ENCODE measurements around the gene PTPRG.

Gene PTPRG

DNA sequence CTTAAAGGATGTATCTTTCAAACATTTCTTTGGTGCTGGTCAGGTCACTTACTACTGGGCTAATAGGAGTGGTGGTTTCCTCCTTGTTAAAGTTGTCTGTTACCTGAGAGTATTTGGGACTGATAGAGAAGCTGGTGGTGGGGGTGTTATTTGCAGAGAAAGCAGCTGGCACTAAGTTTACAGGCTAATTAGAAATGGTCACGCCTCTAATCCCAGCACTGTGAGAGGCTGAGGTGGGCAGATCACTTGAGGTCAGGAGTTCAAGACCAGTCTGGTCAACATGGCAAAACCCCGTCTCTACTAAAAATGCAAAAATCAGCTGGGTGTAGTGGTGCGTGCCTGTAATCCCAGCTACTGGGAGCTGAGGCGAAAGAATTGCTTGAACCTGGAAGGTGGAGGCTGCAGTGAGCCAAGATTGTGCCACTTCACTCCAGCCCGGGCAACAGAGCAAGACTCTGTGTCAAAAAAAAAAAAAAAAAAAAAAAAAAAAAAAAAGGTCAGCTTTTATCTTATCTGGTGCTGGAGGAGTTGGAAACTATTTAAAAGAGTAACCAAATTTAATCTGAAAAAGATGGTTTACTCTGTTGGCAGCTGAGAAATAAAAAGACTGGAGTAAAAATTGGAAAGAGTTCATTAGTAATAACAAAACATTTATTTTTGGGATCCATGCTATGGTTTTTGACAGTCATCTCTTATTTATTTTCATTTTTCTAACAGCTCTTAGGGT lies 332.6 kb downstream of the PTPRG start:
- H3K4me3 ChIP-seq = no peak overlapping the region
- no peak overlapping the region for H3K27ac ChIP-seq

DNA sequence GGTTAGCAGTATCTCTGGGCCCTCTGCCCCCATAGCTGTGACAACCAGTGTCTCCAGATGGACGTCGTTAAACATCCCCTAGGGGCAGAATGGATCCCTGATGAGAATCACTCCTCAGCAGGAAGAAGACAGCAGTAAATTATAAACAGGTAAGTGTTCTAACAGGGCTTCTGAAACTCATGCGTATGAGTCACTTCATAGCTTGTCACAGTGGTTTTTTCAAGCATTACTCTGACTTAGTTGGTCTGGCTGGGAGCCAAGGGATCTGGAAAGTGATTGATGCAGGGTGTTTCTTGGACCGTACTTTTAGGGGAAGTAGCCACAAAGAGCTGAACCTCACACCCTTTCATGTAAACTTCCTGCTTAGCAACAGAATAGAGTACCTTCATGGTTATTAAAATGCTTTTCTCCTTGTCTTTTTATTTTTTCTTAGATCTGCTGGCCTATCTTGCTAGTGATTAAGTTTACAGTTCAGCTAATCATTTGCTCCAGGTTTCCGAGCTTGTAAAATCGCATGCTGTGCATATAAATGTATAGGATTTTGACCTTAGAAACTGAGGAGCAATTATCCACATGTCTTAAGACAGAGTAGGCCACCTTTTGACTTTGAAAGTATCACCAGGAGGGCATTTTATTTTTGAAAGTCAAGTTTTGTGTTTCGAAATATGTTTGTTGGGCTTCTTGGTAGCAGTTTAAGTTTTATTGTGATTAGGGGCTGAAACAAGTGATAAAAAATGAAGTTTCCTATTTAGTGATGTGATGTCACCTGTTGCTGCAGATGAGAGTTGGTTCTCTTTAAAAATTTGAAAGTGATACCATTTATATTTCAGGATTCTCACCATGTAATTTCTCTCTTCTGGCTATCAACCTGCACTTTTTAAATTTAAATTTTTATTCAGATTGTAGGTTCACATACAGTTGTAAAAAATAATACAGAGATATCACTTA lies 333.9 kb downstream of the PTPRG start:
- Histone ChIP-seq H3K27ac (peak overlapping the region in 3 of 21 experiments; percentile 14 to 23 (median 16)), H3K4me3 (no peak overlapping the region)

DNA sequence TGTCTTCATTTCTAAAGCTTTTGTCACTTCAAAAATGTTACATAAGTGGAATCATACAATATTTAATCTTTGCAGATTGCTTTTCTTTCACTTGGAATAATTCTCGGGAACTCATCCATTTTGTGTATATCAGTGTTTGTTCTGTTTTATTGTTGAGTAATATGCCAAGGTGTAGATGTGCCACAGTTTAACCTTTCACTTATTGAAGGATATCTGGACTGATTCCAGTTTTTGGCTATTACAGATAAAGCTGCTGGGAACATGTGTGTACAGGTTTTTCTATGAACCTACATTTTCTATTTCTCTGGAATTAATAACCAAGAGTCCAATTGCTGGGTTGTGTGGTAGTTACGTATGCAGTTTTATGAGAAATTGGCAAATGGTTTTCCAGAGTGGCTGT lies 334.9 kb downstream of the PTPRG start:
- Histone ChIP-seq H3K4me3 (no peak overlapping the region), H3K27ac (no peak overlapping the region)

DNA sequence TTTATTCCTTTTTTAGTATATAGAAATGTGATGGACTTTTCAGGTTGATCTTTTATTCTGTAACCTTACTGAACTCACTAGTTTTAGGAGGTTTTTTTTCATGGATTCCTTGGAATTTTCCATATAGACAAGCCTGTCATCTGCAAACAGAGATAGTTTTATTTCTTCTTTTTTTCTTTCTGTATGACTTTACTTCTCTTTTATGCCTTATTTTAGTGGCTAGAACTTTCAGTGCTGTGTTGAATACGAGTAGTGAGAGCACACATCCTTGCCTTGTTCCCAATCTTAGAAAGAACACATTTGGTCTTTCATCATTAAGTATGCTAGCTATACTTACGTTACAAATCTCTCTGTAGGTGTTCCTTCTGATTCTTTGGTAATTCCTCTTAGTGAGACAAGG lies 336.5 kb downstream of the PTPRG start:
- H3K27ac ChIP-seq = no peak overlapping the region
- H3K4me3 ChIP-seq = no peak overlapping the region

DNA sequence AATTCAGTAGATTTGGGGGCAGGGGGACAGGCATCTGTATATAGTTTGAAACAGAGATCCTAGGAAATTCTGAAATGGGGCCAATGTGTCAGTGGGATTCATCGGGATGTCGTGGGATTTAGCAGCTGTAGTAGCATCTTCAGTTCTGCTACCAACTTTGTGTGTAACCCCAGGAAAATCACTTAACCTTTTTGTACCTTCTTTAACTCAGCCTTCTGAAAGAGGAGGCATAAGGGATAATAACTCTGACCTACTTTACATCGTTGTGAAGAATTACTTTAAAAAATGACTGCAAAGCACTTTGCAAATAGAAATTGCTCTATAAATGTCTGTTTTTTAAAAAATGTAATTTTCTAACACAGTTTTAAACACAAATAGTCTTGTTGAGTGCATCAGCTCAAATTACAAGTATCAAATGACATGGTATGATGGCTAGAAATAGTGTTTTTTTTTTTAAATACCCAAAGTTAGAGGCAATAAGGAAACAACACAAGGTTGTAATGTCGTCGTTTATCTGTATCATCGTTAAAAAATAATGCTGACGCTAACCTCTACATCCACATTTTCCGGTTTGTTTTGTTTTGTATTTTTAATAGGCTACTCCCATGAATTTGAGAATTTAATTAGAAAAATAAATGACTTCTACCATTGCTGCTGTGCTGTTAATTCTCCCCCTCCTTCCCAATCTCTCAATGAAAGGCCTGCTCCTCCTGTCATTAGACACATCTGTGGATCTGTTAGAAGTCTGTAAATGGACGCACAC lies 338.5 kb downstream of the PTPRG start:
- Histone ChIP-seq H3K27ac (no peak overlapping the region), H3K4me3 (no peak overlapping the region)

DNA sequence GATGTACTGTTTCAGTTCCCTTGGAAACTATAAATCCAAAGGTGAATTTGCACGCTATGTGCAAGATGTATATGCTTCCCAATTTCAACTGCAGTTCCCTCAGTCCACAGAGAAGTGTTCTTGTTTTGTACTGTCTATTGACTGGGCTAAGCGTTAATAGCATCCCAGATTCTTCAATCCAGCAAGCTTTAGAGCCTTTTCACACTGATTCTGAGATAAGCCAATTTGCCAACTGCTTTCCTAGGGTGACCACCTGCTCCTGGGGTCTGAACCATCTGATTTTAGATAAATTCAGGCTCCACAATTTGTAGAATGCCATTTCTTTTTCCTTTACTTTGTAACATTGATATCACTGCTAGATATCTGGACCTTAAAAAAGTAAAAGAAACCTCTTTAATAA lies 340.1 kb downstream of the PTPRG start:
- H3K4me3 ChIP-seq = no peak overlapping the region
- no peak overlapping the region for H3K27ac ChIP-seq

DNA sequence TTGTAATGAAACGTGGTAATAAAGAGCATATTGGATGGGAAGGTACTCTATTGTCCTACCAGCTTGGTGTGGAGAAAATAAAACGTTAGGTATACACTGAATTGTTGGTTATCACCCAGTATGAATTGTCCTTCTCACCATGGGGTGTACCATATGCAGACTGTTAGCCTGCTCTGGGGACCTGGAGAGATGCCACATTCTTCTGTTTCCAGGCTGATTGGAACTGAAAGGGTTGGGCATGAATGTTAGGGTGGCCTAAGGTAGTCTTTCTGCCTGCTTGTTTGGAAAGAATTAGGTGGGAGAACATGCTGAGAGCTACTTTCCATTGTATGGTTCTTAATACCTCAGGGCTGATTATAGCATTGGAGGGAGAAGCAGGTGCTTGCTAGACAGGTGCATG lies 340.6 kb downstream of the PTPRG start:
- Histone ChIP-seq H3K27ac (no peak overlapping the region), H3K4me3 (no peak overlapping the region)

DNA sequence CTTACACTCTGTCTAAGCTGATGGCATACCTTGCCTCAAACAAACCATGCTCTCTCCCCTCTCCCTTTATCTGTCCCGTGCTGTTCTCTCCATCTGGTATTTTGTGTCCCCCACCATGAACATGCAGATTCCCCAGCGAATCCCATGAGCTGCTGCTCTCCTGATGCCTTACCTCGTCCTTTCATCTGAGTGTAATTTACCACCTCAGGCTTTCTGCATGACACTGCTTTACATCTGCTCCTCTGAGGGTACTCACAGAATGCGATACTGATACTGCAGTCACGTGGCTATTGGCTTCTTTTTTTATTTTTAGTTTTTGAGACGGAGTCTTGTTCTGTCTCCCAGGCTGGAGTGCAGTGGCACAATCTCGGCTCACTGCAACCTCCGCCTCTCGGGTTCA lies 341.7 kb downstream of the PTPRG start:
- no peak overlapping the region for H3K4me3 ChIP-seq
- peak overlapping the region in 3 of 21 experiments; percentile 40 to 70 (median 54) for H3K27ac ChIP-seq

DNA sequence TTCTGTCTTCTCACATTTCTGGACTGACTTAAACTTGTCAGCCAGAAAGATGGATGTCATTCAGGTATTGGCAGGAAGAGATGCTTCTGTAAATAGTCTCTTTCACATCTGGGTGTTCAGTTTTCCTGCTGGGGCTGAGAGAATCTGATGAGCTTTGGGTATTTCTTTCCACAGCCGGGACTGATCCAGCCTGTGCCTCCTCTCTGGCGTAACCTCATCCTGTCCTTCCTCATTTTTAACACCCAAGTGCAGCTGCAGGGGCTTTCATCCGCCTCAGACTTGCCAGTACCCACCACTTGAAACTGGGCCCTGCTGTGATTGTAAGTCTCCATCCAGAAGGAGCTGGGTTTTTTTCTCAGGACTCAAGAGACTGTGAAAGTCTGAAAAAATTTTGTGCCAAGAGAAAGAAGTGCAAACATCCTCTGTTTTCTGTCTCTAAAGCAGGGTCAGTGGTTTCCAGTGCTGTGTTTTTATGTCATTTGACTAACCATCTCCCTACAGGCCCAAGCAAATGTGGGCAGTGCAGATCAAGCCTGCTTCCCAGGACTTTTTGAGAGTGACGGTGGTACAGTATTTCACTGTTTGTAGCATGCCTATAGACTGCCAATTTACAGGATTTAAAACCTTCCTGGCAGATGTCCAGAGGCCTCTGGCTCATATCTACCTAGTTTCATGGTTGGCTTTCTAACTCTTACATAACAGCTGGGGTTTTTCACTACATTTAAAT lies 342.7 kb downstream of the PTPRG start:
- Histone ChIP-seq H3K27ac (peak overlapping the region in 15 of 21 experiments; percentile 1 to 73 (median 40)), H3K4me3 (no peak overlapping the region)

DNA sequence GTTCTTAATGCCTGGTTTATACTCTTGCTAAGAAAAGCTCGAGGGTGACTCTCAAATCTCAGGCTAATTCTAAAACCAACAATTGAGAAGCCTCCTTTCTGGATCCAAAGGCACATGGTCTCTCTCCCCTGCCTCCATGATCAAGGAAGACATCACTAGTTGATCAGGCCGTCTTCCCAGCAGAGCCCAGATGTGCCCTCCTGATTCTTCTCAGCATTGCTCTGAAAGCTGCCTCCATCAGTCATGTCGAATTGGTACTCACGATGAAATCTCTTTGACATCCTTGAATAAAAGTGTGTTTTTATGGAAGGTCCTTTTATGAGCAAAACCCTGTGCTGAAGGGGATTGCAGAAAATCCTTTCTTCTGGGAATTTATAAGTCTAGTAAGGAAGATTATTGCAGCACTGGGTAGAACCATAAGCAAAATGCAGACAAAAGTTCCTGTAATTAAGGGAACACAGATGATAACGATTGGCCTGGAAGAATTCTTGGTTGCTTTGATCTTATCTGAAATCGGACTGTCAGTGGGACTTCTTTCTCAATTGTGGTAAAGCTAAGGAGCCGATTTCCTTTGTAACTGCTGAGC lies 345.9 kb downstream of the PTPRG start:
- Histone ChIP-seq H3K27ac (no peak overlapping the region), H3K4me3 (no peak overlapping the region)

DNA sequence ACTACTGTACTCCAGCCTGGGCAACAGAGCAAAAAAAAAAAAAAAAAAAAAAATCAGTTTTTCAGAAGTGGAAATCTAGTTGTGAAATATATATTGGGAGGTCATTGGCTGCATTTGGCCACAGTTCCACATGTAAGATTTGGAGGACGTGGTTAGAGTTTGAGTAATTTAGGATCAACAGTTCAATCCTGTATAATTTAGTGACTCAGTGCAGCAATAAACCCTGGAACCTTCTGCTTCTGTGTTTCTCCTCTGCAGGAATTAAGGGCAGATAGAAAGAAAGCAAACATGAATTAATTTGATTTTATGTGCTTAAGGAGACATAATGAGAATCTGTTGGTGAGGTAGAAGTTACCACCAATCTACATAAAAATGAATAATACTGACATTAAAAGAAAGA lies 347.0 kb downstream of the PTPRG start:
- Histone ChIP-seq H3K4me3 (no peak overlapping the region), H3K27ac (no peak overlapping the region)

DNA sequence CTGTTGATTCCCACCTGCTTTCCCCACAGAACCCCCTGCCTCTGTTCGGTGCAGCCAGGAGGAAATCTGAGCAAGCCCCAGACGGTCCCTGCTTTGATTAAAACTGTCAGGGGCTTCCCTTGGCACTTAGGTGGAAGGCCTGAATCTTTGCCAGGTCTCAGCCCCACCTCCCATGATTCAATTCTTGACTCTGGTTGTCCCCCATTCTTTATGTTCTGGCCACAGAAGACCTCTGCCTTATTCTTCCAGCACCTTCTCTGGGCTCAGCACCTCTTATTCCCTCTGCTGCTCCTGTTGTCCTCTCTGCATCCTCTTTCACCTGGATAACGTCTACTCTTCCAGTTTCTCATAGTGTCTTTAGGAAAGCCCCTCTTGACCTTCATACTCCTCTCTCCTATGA lies 349.4 kb downstream of the PTPRG start:
- no peak overlapping the region for H3K4me3 ChIP-seq
- no peak overlapping the region for H3K27ac ChIP-seq

DNA sequence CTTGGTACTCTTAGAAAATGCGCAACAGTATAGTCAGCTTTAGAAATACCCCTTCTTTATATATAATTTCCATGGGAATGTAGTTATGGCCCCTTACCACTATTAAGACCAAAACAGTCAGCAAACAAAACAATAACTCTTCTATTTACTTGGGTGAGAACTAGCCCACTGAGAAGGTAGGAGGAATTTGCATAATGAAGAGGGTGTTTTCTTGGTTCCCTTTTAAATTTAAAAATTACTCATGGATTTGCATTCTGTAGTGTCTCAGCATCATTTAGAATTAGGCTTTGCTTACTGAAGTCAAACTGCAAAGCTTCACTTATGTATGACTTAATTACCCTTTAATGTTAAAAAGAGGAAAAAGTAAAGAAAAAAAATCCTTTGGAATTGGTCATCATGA lies 350.8 kb downstream of the PTPRG start:
- H3K4me3 ChIP-seq = no peak overlapping the region
- no peak overlapping the region for H3K27ac ChIP-seq

DNA sequence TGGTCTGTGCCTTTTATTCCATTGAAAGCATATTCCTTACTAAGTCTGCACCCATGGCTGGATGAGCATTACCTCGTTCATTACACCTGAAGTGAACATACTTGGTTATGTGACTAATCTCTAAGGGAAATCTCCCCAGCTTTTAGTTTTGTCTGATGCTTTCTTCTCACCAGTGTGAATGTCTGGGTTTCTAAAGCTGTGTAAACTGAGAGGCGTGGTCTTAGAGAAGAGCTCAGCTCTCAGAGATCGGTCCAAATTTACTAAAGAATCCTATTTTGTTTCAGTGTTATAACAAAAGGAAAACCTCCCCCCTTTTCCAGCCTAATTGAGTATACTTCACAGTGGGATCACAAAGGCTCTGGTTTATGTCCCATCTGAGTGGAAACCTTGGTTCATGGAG lies 352.3 kb downstream of the PTPRG start:
- Histone ChIP-seq H3K4me3 (no peak overlapping the region), H3K27ac (peak overlapping the region in 1 of 21 experiments; percentile 11)

DNA sequence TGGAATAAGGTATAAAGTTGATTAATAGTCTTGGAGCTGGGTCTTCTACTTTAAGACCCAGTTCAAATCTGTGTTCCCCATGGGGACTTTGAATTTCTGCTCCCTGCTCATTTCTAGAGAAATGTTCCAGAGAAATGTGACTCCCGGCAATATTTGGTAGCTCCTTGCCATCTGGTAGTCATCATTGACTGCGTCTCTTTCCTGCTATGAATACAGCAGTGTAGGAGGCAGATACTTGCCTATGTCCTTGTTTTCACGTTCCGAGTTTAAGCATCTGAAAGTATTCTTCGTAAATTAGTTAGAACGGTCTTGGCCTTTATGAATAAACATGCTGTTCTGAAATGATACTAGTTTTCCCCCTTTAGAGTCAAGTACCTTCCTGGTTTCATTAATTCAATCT lies 352.9 kb downstream of the PTPRG start:
- H3K27ac ChIP-seq = peak overlapping the region in 1 of 21 experiments; percentile 11

DNA sequence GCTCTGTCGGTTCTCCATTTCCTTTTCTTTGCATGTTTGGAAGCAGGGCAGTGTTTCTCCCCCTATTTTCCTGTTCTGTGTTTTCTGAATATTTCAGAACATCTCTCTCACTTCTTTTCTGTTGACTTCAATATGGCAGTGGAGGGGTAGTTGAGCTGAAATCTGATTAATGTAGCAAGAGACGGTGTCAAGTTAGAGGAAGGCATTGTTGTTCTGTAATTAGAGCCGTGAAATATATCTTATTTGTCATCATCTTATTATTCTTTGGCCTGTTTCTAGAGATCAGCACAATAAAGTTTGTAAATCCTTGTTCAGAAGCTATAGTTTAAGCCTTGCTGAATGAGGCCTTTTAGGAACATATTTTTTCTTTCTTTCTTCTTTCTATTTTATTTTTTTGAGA lies 353.9 kb downstream of the PTPRG start:
- Histone ChIP-seq H3K4me3 (no peak overlapping the region), H3K27ac (peak overlapping the region in 1 of 21 experiments; percentile 16)

More for the DNA sequence above, 352.9 kb downstream of the PTPRG start:
- H3K4me3 ChIP-seq = no peak overlapping the region

DNA sequence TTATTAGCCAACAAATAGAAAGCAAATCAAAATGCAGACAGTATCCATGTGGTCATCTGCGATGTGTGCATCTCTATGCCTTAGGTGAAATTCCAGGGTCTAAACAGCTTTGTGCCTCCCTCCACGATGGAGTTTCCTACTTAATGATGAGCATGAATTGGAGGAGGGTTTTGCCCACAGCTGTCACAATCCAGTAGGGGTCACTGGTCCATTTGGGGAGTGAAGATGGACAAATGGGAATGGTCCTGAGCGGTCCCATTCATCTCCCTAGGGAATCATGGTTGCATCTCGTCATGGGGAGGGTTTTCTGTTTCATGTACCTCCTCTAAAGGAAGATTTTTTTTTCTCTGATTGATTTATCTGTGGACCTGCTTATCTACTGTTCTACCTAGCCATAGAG lies 358.0 kb downstream of the PTPRG start:
- Histone ChIP-seq H3K27ac (no peak overlapping the region), H3K4me3 (no peak overlapping the region)

DNA sequence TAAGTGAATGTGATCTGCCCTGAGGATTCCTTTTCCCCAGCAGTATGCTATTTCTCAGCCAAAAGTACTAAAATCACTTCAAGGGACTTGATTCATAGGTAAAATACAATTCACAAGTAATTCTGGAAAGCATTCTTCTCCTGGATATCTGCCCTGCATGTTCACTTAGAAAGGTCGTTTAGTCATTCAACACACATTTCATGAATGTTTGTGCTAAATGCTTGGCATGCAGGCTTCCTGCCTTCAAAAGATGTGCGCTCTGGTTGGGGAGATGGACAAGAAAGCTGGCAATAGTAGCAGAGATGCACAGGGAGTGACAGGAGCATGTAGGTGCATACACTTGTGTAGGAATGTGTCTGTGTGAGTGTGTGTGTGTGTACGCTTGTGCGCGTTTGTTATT lies 360.7 kb downstream of the PTPRG start:
- Histone ChIP-seq H3K27ac (no peak overlapping the region), H3K4me3 (no peak overlapping the region)

DNA sequence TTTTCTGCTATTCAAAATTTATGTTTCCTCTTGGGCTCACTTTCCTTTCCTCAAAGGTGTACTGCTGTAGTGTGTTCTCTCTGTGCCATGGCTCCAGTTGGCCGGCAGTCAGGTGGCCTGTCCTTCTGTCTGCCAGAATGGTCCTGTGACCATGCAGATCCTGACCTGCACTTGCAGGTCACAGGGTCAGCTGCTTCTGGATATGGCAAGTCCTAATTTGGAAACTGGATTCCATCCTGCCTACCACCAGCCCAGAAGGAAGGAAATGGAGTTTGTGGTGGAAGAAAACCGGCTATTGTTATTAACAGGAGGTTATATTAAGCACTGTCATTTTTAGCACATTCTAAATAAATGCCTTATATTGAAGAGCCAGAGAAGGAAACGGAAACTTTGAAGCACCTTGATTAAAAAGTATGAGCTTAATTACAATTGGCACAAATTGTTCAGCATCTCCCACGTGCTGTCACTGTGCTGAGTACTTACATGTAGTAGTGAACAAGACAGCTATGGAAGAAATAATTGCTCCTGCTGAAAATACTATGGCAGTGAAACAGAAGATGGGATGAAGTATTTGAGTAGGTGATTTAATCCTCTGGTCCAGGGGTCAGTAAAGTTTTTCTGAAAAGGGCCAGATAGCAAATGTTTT lies 362.8 kb downstream of the PTPRG start:
- Histone ChIP-seq H3K4me3 (no peak overlapping the region), H3K27ac (no peak overlapping the region)
